LoVo (cell line): ENCODE measurements around the gene STEAP3.

Experiments used
- DNase-seq: peaks from one replicate; pipeline ENCODE4 v3.0.0-alpha.2; 2016; ENCODE audit warnings: low spot score

STEAP3 gene

GRCh38 chr2:119198240-119198840 is 25.3 kb upstream of the STEAP3 start:
- DNase-seq: no peak

GRCh38 chr2:119201815-119202214 is 21.8 kb upstream of the STEAP3 start:
- DNase-seq: no peak

- DNase-seq: no peak
Measured at GRCh38 chr2:119202610-119203310, 20.9 kb upstream of the STEAP3 start.

- no peak for DNase-seq
Measured at GRCh38 chr2:119204525-119204924, 19.1 kb upstream of the STEAP3 start.

GRCh38 chr2:119205001-119205706 is 18.5 kb upstream of the STEAP3 start:
- no peak for DNase-seq

GRCh38 chr2:119206201-119206600 is 17.4 kb upstream of the STEAP3 start:
- DNase-seq: no peak

GRCh38 chr2:119207447-119207846 is 16.2 kb upstream of the STEAP3 start:
- DNase-seq: no peak

GRCh38 chr2:119208791-119209203 is 14.8 kb upstream of the STEAP3 start:
- DNase-seq: peak; percentile 39

GRCh38 chr2:119212139-119212800 is 11.4 kb upstream of the STEAP3 start:
- no peak for DNase-seq

GRCh38 chr2:119214453-119215037 is 9.1 kb upstream of the STEAP3 start:
- no peak for DNase-seq

GRCh38 chr2:119216994-119217393 is 6.6 kb upstream of the STEAP3 start:
- DNase-seq: no peak

GRCh38 chr2:119218478-119219064 is 5.1 kb upstream of the STEAP3 start:
- peak; percentile 58 for DNase-seq

- DNase-seq: peak; percentile 16
Measured at GRCh38 chr2:119219873-119220272, 3.8 kb upstream of the STEAP3 start.

GRCh38 chr2:119220720-119221301 is 2.8 kb upstream of the STEAP3 start:
- DNase-seq: no peak

- DNase-seq: no peak
Measured at GRCh38 chr2:119221609-119222008, 2.0 kb upstream of the STEAP3 start.

GRCh38 chr2:119222213-119222612 is 1.4 kb upstream of the STEAP3 start:
- DNase-seq: no peak

GRCh38 chr2:119222863-119223520 is 642 bp upstream of the STEAP3 start:
- DNase-seq: no peak

- no peak for DNase-seq
Measured at GRCh38 chr2:119224391-119225104, 914 bp downstream of the STEAP3 start.

- no peak for DNase-seq
Measured at GRCh38 chr2:119225105-119225865, 1.7 kb downstream of the STEAP3 start.

- DNase-seq: no peak
Measured at GRCh38 chr2:119225926-119226325, 2.3 kb downstream of the STEAP3 start.
